GM21381 (cell line): ENCODE results near the gene GAREM1.
"Not testable (repeated sequence)": the region's sequence is repeated elsewhere in the genome, so short reads cannot be mapped to it uniquely, and the experiment has no call there.

Source experiments
- ATAC-seq: cut with Tn5 transposase; IDR thresholded peaks from one replicate; pipeline ENCODE4 v1.9.1; 2021; ENCODE audit warnings: mild to moderate bottlenecking, moderate library complexity; ENCODE audit not compliant: unreplicated experiment

GAREM1 gene

GRCh38 chr18:32372381-32373061, 98.2 kb downstream of the GAREM1 start:
- no peak for ATAC-seq

GRCh38 chr18:32372047-32372380, 98.7 kb downstream of the GAREM1 start:
- no peak for ATAC-seq

- no peak for ATAC-seq
Observed at GRCh38 chr18:32371384-32371783, 99.3 kb downstream of the GAREM1 start.

GRCh38 chr18:32368991-32369390, 101.7 kb downstream of the GAREM1 start:
- ATAC-seq, result no peak

- ATAC-seq, result no peak
Observed at GRCh38 chr18:32368170-32368569, 102.5 kb downstream of the GAREM1 start.

GRCh38 chr18:32366586-32367538, 103.8 kb downstream of the GAREM1 start:
- ATAC-seq, result no peak

GRCh38 chr18:32362484-32362883, 108.2 kb downstream of the GAREM1 start:
- ATAC-seq, result no peak

- no peak for ATAC-seq
Observed at GRCh38 chr18:32360682-32361345, 109.9 kb downstream of the GAREM1 start.

GRCh38 chr18:32358529-32358928, 112.2 kb downstream of the GAREM1 start:
- ATAC-seq, result no peak

GRCh38 chr18:32358075-32358474, 112.6 kb downstream of the GAREM1 start:
- ATAC-seq, result no peak

- no peak for ATAC-seq
Observed at GRCh38 chr18:32355896-32356295, 114.8 kb downstream of the GAREM1 start.

- ATAC-seq, result no peak
Observed at GRCh38 chr18:32354518-32354917, 116.2 kb downstream of the GAREM1 start.

- ATAC-seq, result no peak
Observed at GRCh38 chr18:32353257-32353656, 117.4 kb downstream of the GAREM1 start.

- no peak for ATAC-seq
Observed at GRCh38 chr18:32351032-32351431, 119.7 kb downstream of the GAREM1 start.

GRCh38 chr18:32349728-32350395, 120.8 kb downstream of the GAREM1 start:
- no peak for ATAC-seq

- ATAC-seq, result no peak
Observed at GRCh38 chr18:32346671-32347070, 124.0 kb downstream of the GAREM1 start.

GRCh38 chr18:32343634-32344033, 127.0 kb downstream of the GAREM1 start:
- no peak for ATAC-seq

- not testable (repeated sequence) for ATAC-seq
Observed at GRCh38 chr18:32341112-32341511, 129.6 kb downstream of the GAREM1 start.

- no peak for ATAC-seq
Observed at GRCh38 chr18:32339045-32339444, 131.6 kb downstream of the GAREM1 start.

GRCh38 chr18:32337821-32338220, 132.9 kb downstream of the GAREM1 start:
- ATAC-seq, result no peak

- ATAC-seq, result no peak
Observed at GRCh38 chr18:32337347-32337746, 133.3 kb downstream of the GAREM1 start.
